ENCODE results near the gene DOCK10. TPM values are rescaled to one million over a fixed set of nuclear protein-coding genes. Genes with fewer than 3 reads are reported as not detected.

Gene DOCK10
- total RNA-seq, 1 experiment from 2014 or later = 5.8 TPM

DNA sequence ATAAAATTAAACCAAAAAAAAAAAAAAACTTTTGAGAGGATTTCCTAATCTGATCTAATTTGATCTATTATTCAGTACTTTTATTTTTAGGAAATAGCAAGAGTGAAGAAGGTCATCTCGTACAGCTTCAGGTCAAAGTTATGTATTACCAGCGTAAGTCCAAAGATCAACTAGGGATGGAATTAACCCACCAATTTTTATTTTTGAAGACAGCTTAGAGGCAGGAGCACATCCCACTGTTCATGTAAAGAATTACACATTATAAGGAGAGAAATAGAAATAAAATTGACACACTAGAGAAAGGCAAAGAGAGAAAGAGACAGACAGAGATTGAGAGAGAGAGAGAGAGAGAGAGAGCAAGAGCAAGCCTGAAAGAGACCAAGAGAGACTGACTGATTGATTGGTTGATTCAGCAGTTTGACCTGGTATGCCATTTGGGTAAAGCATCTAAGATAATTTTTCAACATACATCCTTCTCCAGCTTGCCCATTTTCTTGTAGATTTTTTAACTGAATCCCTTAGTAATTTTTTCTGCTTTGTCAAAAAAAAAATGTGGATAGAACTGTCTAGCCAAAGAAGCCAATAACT is 25.1 kb downstream of the DOCK10 start:
- CTCF ChIA-PET = interaction anchor here (0.7 kb wide), 1 partner anchor 26 kb away, joined by 3 read pairs; no protein-coding TSS in a partner anchor
- DNase-seq (ENCODE audit: low read depth, low spot score) (no peak), ATAC-seq (no peak)
- H3K4me3 ChIP-seq (ENCODE audit: low read depth in 2 of 2, low read length in 2 of 2) = no peak overlapping the region
- no peak overlapping the region for H3K27ac ChIP-seq (ENCODE audit: low read length)
- H3K36me3 ChIP-seq (ENCODE audit: control insufficient read depth, insufficient read depth, low read length) = no peaks in the 10 kb centered on the region; the same call in 1 of the 2 replicates
- BruUV-seq (replicated peaks) = no TSS peak
- no peaks in the 10 kb centered on the region for H3K4me1 ChIP-seq (ENCODE audit: control insufficient read depth, insufficient read depth, low read length)
- intact Hi-C loops (cut with micrococcal nuclease; ENCODE audit: unreplicated experiment) (no loop called here), in situ Hi-C loops (cut with HindIII; ENCODE audit: low pct_unique_long_range_greater_than_20kb, low sequenced_read_pairs) (no loop called here)
- H3K27me3 ChIP-seq (ENCODE audit: control insufficient read depth, insufficient read depth, low read length) = no peaks in the 10 kb centered on the region
- H3K9me3 ChIP-seq (ENCODE audit: control insufficient read depth, insufficient read depth, low read depth, low read length) = no peaks in the 10 kb centered on the region
- TF ChIP-seq, protein P1, sequence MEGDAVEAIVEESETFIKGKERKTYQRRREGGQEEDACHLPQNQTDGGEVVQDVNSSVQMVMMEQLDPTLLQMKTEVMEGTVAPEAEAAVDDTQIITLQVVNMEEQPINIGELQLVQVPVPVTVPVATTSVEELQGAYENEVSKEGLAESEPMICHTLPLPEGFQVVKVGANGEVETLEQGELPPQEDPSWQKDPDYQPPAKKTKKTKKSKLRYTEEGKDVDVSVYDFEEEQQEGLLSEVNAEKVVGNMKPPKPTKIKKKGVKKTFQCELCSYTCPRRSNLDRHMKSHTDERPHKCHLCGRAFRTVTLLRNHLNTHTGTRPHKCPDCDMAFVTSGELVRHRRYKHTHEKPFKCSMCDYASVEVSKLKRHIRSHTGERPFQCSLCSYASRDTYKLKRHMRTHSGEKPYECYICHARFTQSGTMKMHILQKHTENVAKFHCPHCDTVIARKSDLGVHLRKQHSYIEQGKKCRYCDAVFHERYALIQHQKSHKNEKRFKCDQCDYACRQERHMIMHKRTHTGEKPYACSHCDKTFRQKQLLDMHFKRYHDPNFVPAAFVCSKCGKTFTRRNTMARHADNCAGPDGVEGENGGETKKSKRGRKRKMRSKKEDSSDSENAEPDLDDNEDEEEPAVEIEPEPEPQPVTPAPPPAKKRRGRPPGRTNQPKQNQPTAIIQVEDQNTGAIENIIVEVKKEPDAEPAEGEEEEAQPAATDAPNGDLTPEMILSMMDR (IDR thresholded peaks at IDR 0.05) = no peak
- TF ChIP-seq SIN3A (IDR thresholded peaks at IDR 0.05; ENCODE audit: borderline replicate concordance, insufficient read depth, low read depth, low read length) (no peak), TCF7L2 (IDR thresholded peaks at IDR 0.05; ENCODE audit: low read depth, low read length) (no peak), POLR2AphosphoS5 (IDR thresholded peaks at IDR 0.05; ENCODE audit: low read depth, low read length) (no peak)
- TF ChIP-seq, protein P2, sequence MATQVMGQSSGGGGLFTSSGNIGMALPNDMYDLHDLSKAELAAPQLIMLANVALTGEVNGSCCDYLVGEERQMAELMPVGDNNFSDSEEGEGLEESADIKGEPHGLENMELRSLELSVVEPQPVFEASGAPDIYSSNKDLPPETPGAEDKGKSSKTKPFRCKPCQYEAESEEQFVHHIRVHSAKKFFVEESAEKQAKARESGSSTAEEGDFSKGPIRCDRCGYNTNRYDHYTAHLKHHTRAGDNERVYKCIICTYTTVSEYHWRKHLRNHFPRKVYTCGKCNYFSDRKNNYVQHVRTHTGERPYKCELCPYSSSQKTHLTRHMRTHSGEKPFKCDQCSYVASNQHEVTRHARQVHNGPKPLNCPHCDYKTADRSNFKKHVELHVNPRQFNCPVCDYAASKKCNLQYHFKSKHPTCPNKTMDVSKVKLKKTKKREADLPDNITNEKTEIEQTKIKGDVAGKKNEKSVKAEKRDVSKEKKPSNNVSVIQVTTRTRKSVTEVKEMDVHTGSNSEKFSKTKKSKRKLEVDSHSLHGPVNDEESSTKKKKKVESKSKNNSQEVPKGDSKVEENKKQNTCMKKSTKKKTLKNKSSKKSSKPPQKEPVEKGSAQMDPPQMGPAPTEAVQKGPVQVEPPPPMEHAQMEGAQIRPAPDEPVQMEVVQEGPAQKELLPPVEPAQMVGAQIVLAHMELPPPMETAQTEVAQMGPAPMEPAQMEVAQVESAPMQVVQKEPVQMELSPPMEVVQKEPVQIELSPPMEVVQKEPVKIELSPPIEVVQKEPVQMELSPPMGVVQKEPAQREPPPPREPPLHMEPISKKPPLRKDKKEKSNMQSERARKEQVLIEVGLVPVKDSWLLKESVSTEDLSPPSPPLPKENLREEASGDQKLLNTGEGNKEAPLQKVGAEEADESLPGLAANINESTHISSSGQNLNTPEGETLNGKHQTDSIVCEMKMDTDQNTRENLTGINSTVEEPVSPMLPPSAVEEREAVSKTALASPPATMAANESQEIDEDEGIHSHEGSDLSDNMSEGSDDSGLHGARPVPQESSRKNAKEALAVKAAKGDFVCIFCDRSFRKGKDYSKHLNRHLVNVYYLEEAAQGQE (IDR thresholded peaks at IDR 0.05; ENCODE audit: insufficient read depth in 1 of 2, low read depth in 2 of 2, low read length in 1 of 2) = no peak
- POLR2A ChIA-PET = no interaction called here

DNA sequence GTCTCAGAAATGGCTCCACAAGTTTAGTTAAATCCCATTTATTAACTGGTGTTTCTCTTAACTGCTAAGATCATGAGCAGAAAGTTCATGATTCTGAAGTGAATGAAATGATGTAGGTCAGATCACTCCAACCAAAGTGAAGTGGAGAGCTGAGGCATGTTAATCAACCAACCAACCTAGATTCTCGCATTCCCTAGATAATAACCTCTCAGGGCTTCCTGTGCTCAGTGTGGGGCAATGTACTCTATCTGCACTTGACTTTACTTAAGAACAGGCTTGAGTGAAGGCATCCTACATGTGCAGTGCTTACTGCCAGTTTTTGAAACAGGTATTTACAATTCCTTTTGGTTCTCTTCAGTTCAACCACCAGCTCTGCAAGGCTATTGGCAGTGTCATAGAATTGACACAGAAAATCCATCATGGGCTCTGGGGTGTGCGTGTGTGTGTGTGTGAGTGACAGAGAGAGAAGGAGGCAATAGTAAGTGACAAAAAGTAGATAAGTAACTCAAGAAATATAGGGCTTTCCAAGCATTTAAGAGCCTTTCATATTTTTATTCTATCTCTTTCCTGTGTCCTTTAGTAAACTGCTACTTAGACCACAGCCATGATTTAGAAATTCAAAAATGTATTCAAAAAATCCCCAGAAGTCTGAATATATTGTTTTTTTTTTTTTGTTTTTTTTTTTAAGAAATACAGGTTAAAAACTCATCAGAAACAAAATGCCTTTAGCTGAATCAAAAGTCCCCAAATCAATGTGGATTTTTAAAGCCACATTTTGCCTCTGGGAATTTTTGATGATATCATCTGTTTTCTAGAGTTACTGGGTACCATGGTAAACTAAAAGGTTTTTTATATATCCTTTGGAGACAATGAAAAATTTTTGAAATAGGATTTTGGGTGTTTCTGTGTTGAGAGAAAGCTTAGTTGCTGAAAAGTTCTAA is 28.6 kb downstream of the DOCK10 start:
- Histone ChIP-seq H3K4me1 (ENCODE audit: control insufficient read depth, insufficient read depth, low read length) (no peaks in the 10 kb centered on the region; the same call in 1 of the 2 replicates), H3K27ac (ENCODE audit: low read length) (no peak overlapping the region), H3K36me3 (ENCODE audit: control insufficient read depth, insufficient read depth, low read length) (no peaks in the 10 kb centered on the region; the same call in 1 of the 2 replicates), H3K9me3 (ENCODE audit: control insufficient read depth, insufficient read depth, low read depth, low read length) (no peaks in the 10 kb centered on the region), H3K4me3 (ENCODE audit: low read depth in 2 of 2, low read length in 2 of 2) (no peak overlapping the region), H3K27me3 (ENCODE audit: control insufficient read depth, insufficient read depth, low read length) (no peaks in the 10 kb centered on the region)
- DNase-seq (ENCODE audit: low read depth, low spot score) (no peak), ATAC-seq (no peak)
- in situ Hi-C loops (cut with HindIII; ENCODE audit: low pct_unique_long_range_greater_than_20kb, low sequenced_read_pairs) (no loop called here), intact Hi-C loops (cut with micrococcal nuclease; ENCODE audit: unreplicated experiment) (no loop called here)
- POLR2A ChIA-PET = interaction anchor here (0.6 kb wide), 1 partner anchor 27 kb away, joined by 8 read pairs; no protein-coding TSS in a partner anchor
- CTCF ChIA-PET = no interaction called here
- no TSS peak for BruUV-seq (replicated peaks)
- TF ChIP-seq, protein P1 (IDR thresholded peaks at IDR 0.05) = no peak
- TF ChIP-seq, protein P2 (IDR thresholded peaks at IDR 0.05; ENCODE audit: insufficient read depth in 1 of 2, low read depth in 2 of 2, low read length in 1 of 2) = no peak
- TF ChIP-seq POLR2AphosphoS5 (IDR thresholded peaks at IDR 0.05; ENCODE audit: low read depth, low read length) = no peak
- no peak for TF ChIP-seq SIN3A (IDR thresholded peaks at IDR 0.05; ENCODE audit: borderline replicate concordance, insufficient read depth, low read depth, low read length)
- TF ChIP-seq TCF7L2 (IDR thresholded peaks at IDR 0.05; ENCODE audit: low read depth, low read length) = no peak

Data from Panc1 (cell line).